ENCODE results near the gene CPT1C.

Gene CPT1C

GRCh38 chr19:49652551-49653465 is 38.1 kb upstream of the CPT1C start:
- 95% methylated on average over 58 of the region's 58 CpGs for WGBS
- Histone ChIP-seq H3K27ac (ENCODE audit: low read depth, low read length) (no peak overlapping the region), H3K4me1 (ENCODE audit: insufficient read depth, low read length) (no peaks in the 10 kb centered on the region), H3K36me3 (ENCODE audit: insufficient read depth, low read length) (peaks cover 81% of the 10 kb centered on the region), H3K27me3 (ENCODE audit: insufficient read depth, low read length) (no peaks in the 10 kb centered on the region), H3K4me3 (ENCODE audit: low read length) (no peak overlapping the region), H3K9ac (ENCODE audit: low read depth, low read length) (no peak overlapping the region), H3K9me3 (ENCODE audit: insufficient read depth, low read depth, low read length) (no peaks in the 10 kb centered on the region)

GRCh38 chr19:49653466-49653806 is 37.5 kb upstream of the CPT1C start:
- Histone ChIP-seq H3K36me3 (ENCODE audit: insufficient read depth, low read length) (peaks cover 82% of the 10 kb centered on the region), H3K27ac (ENCODE audit: low read depth, low read length) (no peak overlapping the region), H3K9ac (ENCODE audit: low read depth, low read length) (no peak overlapping the region), H3K4me1 (ENCODE audit: insufficient read depth, low read length) (no peaks in the 10 kb centered on the region), H3K27me3 (ENCODE audit: insufficient read depth, low read length) (no peaks in the 10 kb centered on the region), H3K9me3 (ENCODE audit: insufficient read depth, low read depth, low read length) (no peaks in the 10 kb centered on the region), H3K4me3 (ENCODE audit: low read length) (no peak overlapping the region)
- WGBS: 97% methylated on average over 13 of the region's 13 CpGs

GRCh38 chr19:49654581-49654980 is 36.3 kb upstream of the CPT1C start:
- Histone ChIP-seq H3K4me1 (ENCODE audit: insufficient read depth, low read length) (no peaks in the 10 kb centered on the region), H3K27ac (ENCODE audit: low read depth, low read length) (no peak overlapping the region), H3K4me3 (ENCODE audit: low read length) (no peak overlapping the region), H3K9ac (ENCODE audit: low read depth, low read length) (no peak overlapping the region), H3K27me3 (ENCODE audit: insufficient read depth, low read length) (no peaks in the 10 kb centered on the region), H3K9me3 (ENCODE audit: insufficient read depth, low read depth, low read length) (no peaks in the 10 kb centered on the region), H3K36me3 (ENCODE audit: insufficient read depth, low read length) (peaks cover 85% of the 10 kb centered on the region)
- WGBS: 92% methylated on average over 10 of the region's 10 CpGs

- Histone ChIP-seq H3K9ac (ENCODE audit: low read depth, low read length) (0 out of 2 replicates have a peak overlapping the region, but pooled peaks have one; percentile 53), H3K27me3 (ENCODE audit: insufficient read depth, low read length) (no peaks in the 10 kb centered on the region), H3K4me1 (ENCODE audit: insufficient read depth, low read length) (no peaks in the 10 kb centered on the region), H3K27ac (ENCODE audit: low read depth, low read length) (peak overlapping the region; percentile 81; the same call in 1 of the 2 replicates), H3K9me3 (ENCODE audit: insufficient read depth, low read depth, low read length) (0 out of 2 replicates have a peak, but pooled peaks cover 4% of the 10 kb centered on the region), H3K4me3 (ENCODE audit: low read length) (no peak overlapping the region), H3K36me3 (ENCODE audit: insufficient read depth, low read length) (peaks cover 86% of the 10 kb centered on the region)
- WGBS: 92% methylated on average over 23 of the region's 23 CpGs
These were observed 35.1 kb upstream of the CPT1C start for GRCh38 chr19:49655570-49656455.

GRCh38 chr19:49656456-49657109 is 34.3 kb upstream of the CPT1C start:
- peak overlapping the region; percentile 81; the same call in 1 of the 2 replicates for H3K27ac ChIP-seq (ENCODE audit: low read depth, low read length)
- 83% methylated on average over 17 of the region's 17 CpGs for WGBS

GRCh38 chr19:49657493-49658138 is 33.3 kb upstream of the CPT1C start:
- Histone ChIP-seq H3K9ac (ENCODE audit: low read depth, low read length) (no peak overlapping the region), H3K9me3 (ENCODE audit: insufficient read depth, low read depth, low read length) (0 out of 2 replicates have a peak, but pooled peaks cover 4% of the 10 kb centered on the region), H3K27ac (ENCODE audit: low read depth, low read length) (peak overlapping the region; percentile 58; the same call in 1 of the 2 replicates), H3K4me3 (ENCODE audit: low read length) (no peak overlapping the region), H3K27me3 (ENCODE audit: insufficient read depth, low read length) (no peaks in the 10 kb centered on the region), H3K36me3 (ENCODE audit: insufficient read depth, low read length) (peaks cover 93% of the 10 kb centered on the region), H3K4me1 (ENCODE audit: insufficient read depth, low read length) (no peaks in the 10 kb centered on the region)
- 95% methylated on average over 22 of the region's 22 CpGs for WGBS

More at GRCh38 chr19:49656456-49657109, 34.3 kb upstream of the CPT1C start:
- H3K9me3 ChIP-seq (ENCODE audit: insufficient read depth, low read depth, low read length): 0 out of 2 replicates have a peak, but pooled peaks cover 4% of the 10 kb centered on the region
- peaks cover 87% of the 10 kb centered on the region for H3K36me3 ChIP-seq (ENCODE audit: insufficient read depth, low read length)
- peak overlapping the region; percentile 53; the same call in 1 of the 2 replicates for H3K9ac ChIP-seq (ENCODE audit: low read depth, low read length)
- H3K4me3 ChIP-seq (ENCODE audit: low read length): no peak overlapping the region
- H3K4me1 ChIP-seq (ENCODE audit: insufficient read depth, low read length): no peaks in the 10 kb centered on the region
- H3K27me3 ChIP-seq (ENCODE audit: insufficient read depth, low read length): no peaks in the 10 kb centered on the region

GRCh38 chr19:49658139-49658517 is 32.8 kb upstream of the CPT1C start:
- H3K9ac ChIP-seq (ENCODE audit: low read depth, low read length): no peak overlapping the region
- no peaks in the 10 kb centered on the region for H3K4me1 ChIP-seq (ENCODE audit: insufficient read depth, low read length)
- 0 out of 2 replicates have a peak, but pooled peaks cover 4% of the 10 kb centered on the region for H3K9me3 ChIP-seq (ENCODE audit: insufficient read depth, low read depth, low read length)
- no peak overlapping the region for H3K4me3 ChIP-seq (ENCODE audit: low read length)
- peaks cover 94% of the 10 kb centered on the region for H3K36me3 ChIP-seq (ENCODE audit: insufficient read depth, low read length)
- no peaks in the 10 kb centered on the region for H3K27me3 ChIP-seq (ENCODE audit: insufficient read depth, low read length)
- no peak overlapping the region for H3K27ac ChIP-seq (ENCODE audit: low read depth, low read length)
- WGBS: 97% methylated on average over 12 of the region's 15 CpGs

GRCh38 chr19:49658566-49659442 is 32.1 kb upstream of the CPT1C start:
- H3K9me3 ChIP-seq (ENCODE audit: insufficient read depth, low read depth, low read length): 0 out of 2 replicates have a peak, but pooled peaks cover 4% of the 10 kb centered on the region
- WGBS: 96% methylated on average over 12 of the region's 12 CpGs
- H3K27me3 ChIP-seq (ENCODE audit: insufficient read depth, low read length): no peaks in the 10 kb centered on the region
- no peak overlapping the region for H3K27ac ChIP-seq (ENCODE audit: low read depth, low read length)
- H3K36me3 ChIP-seq (ENCODE audit: insufficient read depth, low read length): peaks cover 91% of the 10 kb centered on the region
- no peak overlapping the region for H3K9ac ChIP-seq (ENCODE audit: low read depth, low read length)
- H3K4me3 ChIP-seq (ENCODE audit: low read length): no peak overlapping the region
- no peaks in the 10 kb centered on the region for H3K4me1 ChIP-seq (ENCODE audit: insufficient read depth, low read length)

- peaks cover 76% of the 10 kb centered on the region for H3K36me3 ChIP-seq (ENCODE audit: insufficient read depth, low read length)
- H3K9me3 ChIP-seq (ENCODE audit: insufficient read depth, low read depth, low read length): 0 out of 2 replicates have a peak, but pooled peaks cover 4% of the 10 kb centered on the region
- no peak overlapping the region for H3K9ac ChIP-seq (ENCODE audit: low read depth, low read length)
- no peak overlapping the region for H3K4me3 ChIP-seq (ENCODE audit: low read length)
- H3K27me3 ChIP-seq (ENCODE audit: insufficient read depth, low read length): no peaks in the 10 kb centered on the region
- no peaks in the 10 kb centered on the region for H3K4me1 ChIP-seq (ENCODE audit: insufficient read depth, low read length)
- 94% methylated on average over 15 of the region's 15 CpGs for WGBS
- no peak overlapping the region for H3K27ac ChIP-seq (ENCODE audit: low read depth, low read length)
These were observed 30.5 kb upstream of the CPT1C start for GRCh38 chr19:49660338-49660961.
